ENCODE measurements around the gene MIA2.
A peak's percentile ranks its signal among the peaks of the same experiment; 100 is the strongest.
"Not testable (repeated sequence)": the region's sequence is repeated elsewhere in the genome, so short reads cannot be mapped to it uniquely, and the experiment has no call there.

The MIA2 gene

DNA sequence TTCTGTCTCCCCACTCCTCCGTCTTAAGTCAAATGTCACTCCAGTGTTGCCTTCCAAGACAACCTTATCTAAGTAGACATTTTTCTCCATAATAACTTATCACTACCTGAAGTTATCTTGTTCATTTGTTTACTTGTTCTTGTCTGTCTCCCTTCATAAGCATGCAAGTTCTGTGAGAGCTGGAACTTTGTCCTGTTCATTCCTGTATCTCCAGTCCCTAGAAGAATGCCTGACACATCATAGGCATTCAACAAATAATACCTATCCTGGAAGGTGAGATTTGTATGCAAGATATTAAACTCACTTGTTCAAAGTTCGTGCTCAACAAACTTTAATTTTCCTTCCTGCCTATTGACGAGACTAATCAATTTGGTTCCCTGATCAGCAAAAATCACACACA, 5.7 kb upstream of the MIA2 start:
- TF ChIP-seq, protein P1, sequence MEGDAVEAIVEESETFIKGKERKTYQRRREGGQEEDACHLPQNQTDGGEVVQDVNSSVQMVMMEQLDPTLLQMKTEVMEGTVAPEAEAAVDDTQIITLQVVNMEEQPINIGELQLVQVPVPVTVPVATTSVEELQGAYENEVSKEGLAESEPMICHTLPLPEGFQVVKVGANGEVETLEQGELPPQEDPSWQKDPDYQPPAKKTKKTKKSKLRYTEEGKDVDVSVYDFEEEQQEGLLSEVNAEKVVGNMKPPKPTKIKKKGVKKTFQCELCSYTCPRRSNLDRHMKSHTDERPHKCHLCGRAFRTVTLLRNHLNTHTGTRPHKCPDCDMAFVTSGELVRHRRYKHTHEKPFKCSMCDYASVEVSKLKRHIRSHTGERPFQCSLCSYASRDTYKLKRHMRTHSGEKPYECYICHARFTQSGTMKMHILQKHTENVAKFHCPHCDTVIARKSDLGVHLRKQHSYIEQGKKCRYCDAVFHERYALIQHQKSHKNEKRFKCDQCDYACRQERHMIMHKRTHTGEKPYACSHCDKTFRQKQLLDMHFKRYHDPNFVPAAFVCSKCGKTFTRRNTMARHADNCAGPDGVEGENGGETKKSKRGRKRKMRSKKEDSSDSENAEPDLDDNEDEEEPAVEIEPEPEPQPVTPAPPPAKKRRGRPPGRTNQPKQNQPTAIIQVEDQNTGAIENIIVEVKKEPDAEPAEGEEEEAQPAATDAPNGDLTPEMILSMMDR (IDR thresholded peaks at IDR 0.05; ENCODE audit: insufficient read depth, missing control alignments): no peak
- FAIRE-seq (peak; percentile 61), DNase-seq (ENCODE audit: insufficient read length, low spot score) (no peak)

DNA sequence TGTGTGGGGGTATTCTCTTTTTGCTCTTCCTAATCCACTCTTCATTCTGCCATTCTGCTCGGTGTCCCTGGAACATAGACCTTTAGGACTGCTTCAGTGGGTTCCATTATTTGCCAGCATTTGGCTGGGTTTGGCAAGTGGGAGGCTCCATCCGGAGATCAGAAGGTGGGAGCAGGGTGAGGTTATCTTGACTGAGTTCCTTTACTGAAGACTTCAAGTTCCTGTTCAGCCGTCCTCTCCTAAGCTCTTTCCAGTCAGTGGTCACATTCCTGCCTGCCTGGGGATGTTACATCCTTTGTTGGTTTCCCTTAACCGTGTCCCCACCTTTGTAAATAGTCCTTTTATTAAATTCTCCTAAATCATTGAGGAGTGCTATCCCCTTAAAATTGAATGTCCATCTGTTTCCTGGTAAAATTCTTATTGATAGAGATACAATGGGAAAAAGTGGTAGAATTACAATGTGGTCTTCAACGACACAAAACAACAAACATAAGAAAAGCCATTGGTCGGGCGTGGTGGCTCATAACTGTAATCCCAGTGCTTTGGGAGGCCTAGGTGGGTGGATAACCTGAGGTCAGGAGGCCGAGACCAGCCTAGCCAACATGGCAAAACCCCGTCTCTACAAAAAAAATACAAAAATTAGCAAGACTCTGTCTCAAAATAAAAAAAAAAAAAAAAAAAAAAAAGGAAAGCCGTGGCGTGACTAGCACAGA, 5.0 kb upstream of the MIA2 start:
- FAIRE-seq (no peak), DNase-seq (ENCODE audit: insufficient read length, low spot score) (no peak)
- TF ChIP-seq, protein P1 (IDR thresholded peaks at IDR 0.05; ENCODE audit: insufficient read depth, missing control alignments): no peak

DNA sequence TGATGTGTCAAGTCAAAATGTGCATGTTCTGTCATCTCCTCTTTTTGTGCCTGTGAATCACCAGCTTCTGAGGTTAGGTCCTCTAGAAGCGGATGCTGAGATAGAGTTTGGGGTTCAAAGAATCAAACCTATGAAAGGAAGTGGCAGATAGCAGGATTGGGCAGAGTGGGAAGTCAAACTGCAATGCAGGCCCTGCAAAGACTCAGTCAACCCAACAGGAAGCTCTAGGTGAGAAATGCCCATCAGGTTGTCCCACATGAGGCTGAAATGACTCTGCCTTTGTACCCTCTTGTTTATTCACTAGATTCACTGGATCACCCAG, 4.5 kb upstream of the MIA2 start:
- TF ChIP-seq, protein P1 (IDR thresholded peaks at IDR 0.05; ENCODE audit: insufficient read depth, missing control alignments): no peak
- DNase-seq (ENCODE audit: insufficient read length, low spot score) (no peak), FAIRE-seq (no peak)

DNA sequence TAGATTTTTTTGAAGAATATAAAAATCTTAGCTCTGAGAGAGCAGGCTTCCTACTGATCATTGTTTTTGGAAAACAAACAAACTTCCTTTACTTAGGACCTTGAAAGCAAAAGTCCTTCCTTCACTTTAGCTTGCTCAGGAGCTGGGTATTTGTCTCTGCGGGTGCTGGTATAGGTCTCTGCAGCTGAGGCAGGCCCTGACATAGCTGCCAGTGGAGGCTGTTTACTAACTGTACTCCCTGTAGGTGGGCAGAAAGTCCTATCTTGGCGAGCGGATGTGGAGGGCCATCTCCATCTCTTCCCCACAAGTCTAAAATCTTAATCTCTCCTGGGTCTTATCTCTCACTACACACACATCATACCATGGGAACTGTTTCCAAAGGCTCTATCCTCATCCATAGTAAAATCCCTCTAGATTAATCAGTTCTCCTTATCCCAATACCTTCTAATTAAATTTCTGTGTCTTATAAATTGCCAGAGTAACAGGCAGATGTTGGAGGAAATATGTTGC, 4.1 kb upstream of the MIA2 start:
- TF ChIP-seq, protein P1 (IDR thresholded peaks at IDR 0.05; ENCODE audit: insufficient read depth, missing control alignments): no peak
- no peak for DNase-seq (ENCODE audit: insufficient read length, low spot score)
- FAIRE-seq: no peak

DNA sequence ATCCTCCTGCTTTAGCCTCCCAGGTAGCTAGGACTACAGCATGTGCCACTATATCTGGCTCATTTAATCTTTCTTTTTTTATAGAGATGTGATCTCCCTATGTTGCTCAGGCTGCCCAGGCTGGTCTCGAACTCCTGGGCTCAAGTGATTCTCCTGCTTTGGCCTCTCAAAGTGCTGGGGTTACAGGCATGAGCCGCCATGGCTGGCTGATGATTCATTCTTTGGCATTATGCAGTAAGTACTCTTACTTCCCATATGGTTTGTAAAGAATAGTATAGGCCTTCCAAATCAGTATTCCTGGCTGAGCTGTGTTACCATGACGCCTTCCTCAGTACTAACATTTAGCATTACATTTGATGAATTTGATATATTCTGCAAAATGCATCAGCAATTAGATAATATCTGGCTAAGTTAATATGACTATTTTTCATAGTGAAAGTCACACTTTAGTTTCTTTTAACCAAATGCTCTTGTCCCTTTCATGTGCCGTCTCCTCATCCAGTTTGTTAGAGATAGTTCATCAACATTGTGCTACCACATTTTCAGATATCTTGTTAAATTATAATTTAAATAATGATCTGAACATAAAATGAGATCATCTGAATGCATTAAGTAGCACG, 3.2 kb upstream of the MIA2 start:
- no peak for DNase-seq (ENCODE audit: insufficient read length, low spot score)
- TF ChIP-seq, protein P1 (IDR thresholded peaks at IDR 0.05; ENCODE audit: insufficient read depth, missing control alignments): no peak
- FAIRE-seq: no peak

DNA sequence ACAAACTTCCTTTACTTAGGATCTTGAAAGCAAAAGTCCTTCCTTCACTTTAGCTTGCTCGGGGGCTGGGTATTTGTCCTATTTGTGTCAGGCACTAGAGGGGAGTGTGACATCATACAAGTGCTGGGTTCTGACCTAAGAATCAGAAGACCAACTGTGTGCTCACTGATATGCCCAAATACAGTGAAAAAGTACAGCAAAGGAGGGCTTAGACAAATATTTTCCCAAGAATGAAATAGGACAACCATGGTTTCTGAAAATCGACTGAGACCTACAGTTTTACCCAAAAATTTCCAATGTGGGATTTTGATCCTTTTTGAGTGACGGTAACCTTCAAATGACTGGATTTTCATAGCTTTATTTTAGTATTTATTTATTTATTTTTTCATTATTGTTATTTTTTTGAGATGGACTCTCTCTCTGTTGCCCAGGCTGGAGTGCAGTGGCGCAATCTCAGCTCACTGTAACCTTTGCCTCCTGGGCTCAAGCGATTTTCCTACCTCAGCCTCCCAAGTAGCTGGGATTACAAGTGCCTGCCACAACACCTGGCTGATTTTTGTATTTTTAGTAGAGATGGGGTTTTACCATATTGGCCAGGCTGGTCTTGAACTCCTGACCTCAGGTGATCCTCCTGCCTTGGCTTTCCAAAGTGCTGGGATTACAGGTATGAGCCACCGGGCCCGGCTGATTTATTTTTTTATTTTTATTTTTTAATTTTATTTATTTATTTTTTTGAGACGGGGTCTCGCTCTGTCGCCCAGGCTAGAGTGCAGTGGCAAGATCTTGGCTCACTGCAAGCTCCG, 1.8 kb upstream of the MIA2 start:
- TF ChIP-seq, protein P1 (IDR thresholded peaks at IDR 0.05; ENCODE audit: insufficient read depth, missing control alignments): peak; percentile 35
- DNase-seq (ENCODE audit: insufficient read length, low spot score); FAIRE-seq: not testable (repeated sequence)

Measured in D721Med (cell line).